Keratinocyte (primary cell): ENCODE measurements around the gene UQCRHL.

Experiments used
- CTCF ChIP-seq, 3 experiments: IDR thresholded peaks in 1 of 3; conservative IDR thresholded peaks in 1 of 3; optimal IDR thresholded peaks in 1 of 3; 2 replicates in 2 of 3; 3 replicates in 1 of 3; pipeline versions ENCODE3 to v1.5.1; 2011; ENCODE audit warnings: low read length in 3 of 3, mild to moderate bottlenecking in 3 of 3, moderate library complexity in 2 of 3, control low read depth in 1 of 3, inconsistent platforms in 1 of 3; ENCODE audit not compliant: insufficient read depth in 2 of 3; ENCODE audit errors: extremely low read depth in 1 of 3
- EZH2 ChIP-seq: IDR thresholded peaks from one replicate; pipeline ENCODE4 v1.6.1; 2012; ENCODE audit warnings: inconsistent platforms, mild to moderate bottlenecking, low read length, moderate library complexity

GRCh38 chr1:15803380-15803779, 4.1 kb downstream of the UQCRHL start:
- TF ChIP-seq EZH2 (no peak), CTCF (optimal IDR thresholded peaks at IDR 0.05 in 1 of 3, IDR thresholded peaks at IDR 0.05 in 1 of 3, conservative IDR thresholded peaks at IDR 0.05 in 1 of 3; ENCODE audit: extremely low read depth in 1 of 3, insufficient read depth in 2 of 3, low read length in 3 of 3) (peak; percentile 20 to 39 (median 39))
